Calu3 (cell line): ENCODE measurements around the gene PIP4K2C. TPM values are rescaled to one million over a fixed set of nuclear protein-coding genes. Genes with fewer than 3 reads are reported as not detected.

ENCODE experiments used
- BruUV-seq: library from RNA; stranded (reverse); fragments of 400-500 nt; replicated peaks from 2 replicates; lab custom pipeline; 2021; lab: Mats Ljungman, UMichigan
- CTCF ChIA-PET: fragments of 300-600 bp; sonication (Branson Sonifier 250); formaldehyde crosslinking; loops from one replicate; lab custom pipeline; 2022; ENCODE audit warnings: antibody characterized with exemption; lab: Charles Lee
- DNase-seq: peaks from one replicate; pipeline ENCODE4 v3.0.0; 2022
- H3K27ac Mint-ChIP-seq: one replicate; pipeline ENCODE4 v1.8.0; 2022; ENCODE audit warnings: mixed read lengths; ENCODE audit not compliant: unreplicated experiment
- H3K27me3 Mint-ChIP-seq: one replicate; pipeline ENCODE4 v1.8.0; 2022; ENCODE audit warnings: mixed read lengths; ENCODE audit not compliant: unreplicated experiment
- H3K36me3 Mint-ChIP-seq: one replicate; pipeline ENCODE4 v1.8.0; 2022; ENCODE audit warnings: mild to moderate bottlenecking, moderate library complexity, mixed read lengths; ENCODE audit not compliant: insufficient read depth, unreplicated experiment
- H3K4me1 Mint-ChIP-seq: one replicate; pipeline ENCODE4 v1.8.0; 2022; ENCODE audit warnings: mild to moderate bottlenecking, low read depth, mixed read lengths; ENCODE audit not compliant: unreplicated experiment
- H3K4me3 Mint-ChIP-seq: one replicate; pipeline ENCODE4 v1.8.0; 2022; ENCODE audit warnings: mild to moderate bottlenecking, low read depth, moderate library complexity, mixed read lengths; ENCODE audit not compliant: unreplicated experiment
- H3K9me3 Mint-ChIP-seq: one replicate; pipeline ENCODE4 v1.8.0; 2022; ENCODE audit warnings: low read depth, mixed read lengths; ENCODE audit not compliant: unreplicated experiment
- intact Hi-C: fragments of 100-400 bp; cut with micrococcal nuclease; formaldehyde crosslinking; loops from one replicate; pipeline ENCODE4 v1.10.0; 2022; ENCODE audit not compliant: unreplicated experiment
- total RNA-seq: library from RNA; stranded (reverse); gene quantifications from 2 replicates; pipeline ENCODE4 v1.2.3, GENCODE V29; 2022
- TF ChIP-seq, protein P1 (sequence below): fragments of 200-600 bp; IDR thresholded peaks from one replicate; pipeline ENCODE4 v1.8.0; 2022; ENCODE audit warnings: antibody characterized with exemption; ENCODE audit not compliant: unreplicated experiment

PIP4K2C gene
- total RNA-seq, 1 experiment from 2014 or later: 66.3 TPM

DNA sequence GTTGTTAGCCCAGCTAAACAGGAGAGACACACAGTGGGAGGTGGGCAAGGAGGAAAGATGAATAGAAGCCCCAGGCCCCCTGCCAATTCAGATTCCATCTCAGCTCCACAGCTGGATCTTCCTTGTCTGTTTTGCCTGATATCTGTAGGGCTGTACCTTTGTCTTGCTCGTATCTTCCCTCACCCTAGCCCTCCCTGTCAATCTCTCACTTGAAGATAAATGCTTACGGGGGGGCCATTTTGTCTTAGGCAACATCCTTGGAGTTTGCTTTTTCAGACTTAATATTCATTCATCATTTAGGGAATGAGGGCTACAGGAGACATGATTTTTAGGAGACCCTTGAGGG lies 38.7 kb upstream of the PIP4K2C start:
- no peaks in the 10 kb centered on the region for H3K9me3 Mint-ChIP-seq
- no peak overlapping the region for H3K4me3 Mint-ChIP-seq
- CTCF ChIA-PET: no interaction called here
- no TSS peak for BruUV-seq
- peaks cover 76% of the 10 kb centered on the region for H3K27me3 Mint-ChIP-seq
- no peak for DNase-seq
- H3K4me1 Mint-ChIP-seq: peaks cover 19% of the 10 kb centered on the region
- intact Hi-C loops: no loop called here
- peaks cover 1% of the 10 kb centered on the region for H3K36me3 Mint-ChIP-seq
- TF ChIP-seq, protein P1, sequence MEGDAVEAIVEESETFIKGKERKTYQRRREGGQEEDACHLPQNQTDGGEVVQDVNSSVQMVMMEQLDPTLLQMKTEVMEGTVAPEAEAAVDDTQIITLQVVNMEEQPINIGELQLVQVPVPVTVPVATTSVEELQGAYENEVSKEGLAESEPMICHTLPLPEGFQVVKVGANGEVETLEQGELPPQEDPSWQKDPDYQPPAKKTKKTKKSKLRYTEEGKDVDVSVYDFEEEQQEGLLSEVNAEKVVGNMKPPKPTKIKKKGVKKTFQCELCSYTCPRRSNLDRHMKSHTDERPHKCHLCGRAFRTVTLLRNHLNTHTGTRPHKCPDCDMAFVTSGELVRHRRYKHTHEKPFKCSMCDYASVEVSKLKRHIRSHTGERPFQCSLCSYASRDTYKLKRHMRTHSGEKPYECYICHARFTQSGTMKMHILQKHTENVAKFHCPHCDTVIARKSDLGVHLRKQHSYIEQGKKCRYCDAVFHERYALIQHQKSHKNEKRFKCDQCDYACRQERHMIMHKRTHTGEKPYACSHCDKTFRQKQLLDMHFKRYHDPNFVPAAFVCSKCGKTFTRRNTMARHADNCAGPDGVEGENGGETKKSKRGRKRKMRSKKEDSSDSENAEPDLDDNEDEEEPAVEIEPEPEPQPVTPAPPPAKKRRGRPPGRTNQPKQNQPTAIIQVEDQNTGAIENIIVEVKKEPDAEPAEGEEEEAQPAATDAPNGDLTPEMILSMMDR: no peak
- H3K27ac Mint-ChIP-seq: no peak overlapping the region

DNA sequence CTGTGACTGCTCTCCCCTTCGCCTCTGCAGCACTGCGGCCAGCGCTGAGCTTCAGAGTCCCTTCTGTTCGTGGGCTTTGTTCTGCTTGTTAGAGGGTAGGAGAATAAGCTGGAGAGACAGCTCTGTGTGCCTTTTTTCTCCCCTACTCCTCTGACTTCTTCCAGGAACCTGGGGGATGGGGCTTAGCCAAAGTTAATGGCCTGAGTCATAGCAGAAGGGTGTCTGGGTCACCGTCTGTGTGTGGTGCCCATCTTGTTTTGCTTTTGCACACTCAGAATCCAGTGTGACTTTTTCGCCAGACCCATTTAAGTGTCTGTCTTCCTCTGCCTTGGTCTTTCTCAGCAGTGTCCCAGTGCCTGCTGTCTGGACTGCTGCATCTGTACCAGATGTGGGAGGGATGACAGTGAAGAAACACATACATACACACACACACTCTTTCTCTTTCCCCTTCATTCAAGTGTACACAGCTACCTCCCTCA lies 38.1 kb upstream of the PIP4K2C start:
- H3K27me3 Mint-ChIP-seq: peaks cover 72% of the 10 kb centered on the region
- CTCF ChIA-PET: no interaction called here
- intact Hi-C loops: no loop called here

DNA sequence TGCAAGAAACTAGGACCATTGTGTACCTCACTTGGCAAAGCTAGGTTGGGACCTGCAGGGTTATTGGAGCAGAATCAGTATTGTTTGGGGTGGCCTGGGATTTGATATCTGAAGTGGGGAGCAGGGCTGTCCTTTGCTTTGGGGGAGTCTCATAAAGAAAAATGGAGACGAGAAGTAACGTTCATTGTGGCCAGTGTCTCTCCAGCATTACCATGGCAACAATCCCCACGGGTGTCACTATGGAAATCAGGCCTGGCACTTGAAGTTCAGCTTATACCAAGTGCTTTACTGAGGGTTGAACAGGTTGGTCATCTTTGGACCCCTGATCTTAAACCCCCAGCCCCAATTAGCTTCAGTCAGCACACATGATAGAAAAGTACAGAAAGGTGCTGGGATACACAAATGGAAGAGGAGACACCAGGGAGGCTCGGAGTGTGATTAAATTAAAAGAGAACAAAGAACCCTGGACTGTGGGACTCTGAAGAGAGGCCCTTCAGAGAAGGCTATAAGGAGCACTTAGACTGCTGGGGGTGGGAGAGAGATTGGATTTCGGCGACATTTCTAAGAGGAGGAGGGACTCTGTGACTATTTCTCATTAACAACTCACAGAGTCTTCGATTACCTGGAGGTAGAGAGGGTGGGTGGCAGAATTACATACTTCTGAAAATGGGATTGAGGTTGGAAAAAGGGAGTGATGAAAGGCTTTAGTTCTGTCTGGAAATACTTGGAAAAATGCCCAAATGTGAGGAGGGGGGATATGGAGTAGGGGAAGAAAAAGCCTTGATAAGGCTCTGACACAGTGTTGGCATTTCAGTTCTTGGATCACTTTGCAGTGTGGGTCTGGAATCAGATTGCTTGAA lies 37.4 kb upstream of the PIP4K2C start:
- no TSS peak for BruUV-seq
- Mint-ChIP-seq H3K9me3 (no peaks in the 10 kb centered on the region), H3K27ac (no peak overlapping the region), H3K4me3 (no peak overlapping the region), H3K36me3 (no peaks in the 10 kb centered on the region), H3K4me1 (peaks cover 11% of the 10 kb centered on the region), H3K27me3 (peaks cover 65% of the 10 kb centered on the region)
- intact Hi-C loops: no loop called here
- TF ChIP-seq, protein P1: no peak
- DNase-seq: no peak
- CTCF ChIA-PET: no interaction called here

More for the DNA sequence above, 38.1 kb upstream of the PIP4K2C start:
- Mint-ChIP-seq H3K4me3 (no peak overlapping the region), H3K4me1 (peaks cover 14% of the 10 kb centered on the region), H3K9me3 (no peaks in the 10 kb centered on the region), H3K36me3 (no peaks in the 10 kb centered on the region), H3K27ac (no peak overlapping the region)
- no TSS peak for BruUV-seq
- DNase-seq: no peak
- TF ChIP-seq, protein P1: no peak

DNA sequence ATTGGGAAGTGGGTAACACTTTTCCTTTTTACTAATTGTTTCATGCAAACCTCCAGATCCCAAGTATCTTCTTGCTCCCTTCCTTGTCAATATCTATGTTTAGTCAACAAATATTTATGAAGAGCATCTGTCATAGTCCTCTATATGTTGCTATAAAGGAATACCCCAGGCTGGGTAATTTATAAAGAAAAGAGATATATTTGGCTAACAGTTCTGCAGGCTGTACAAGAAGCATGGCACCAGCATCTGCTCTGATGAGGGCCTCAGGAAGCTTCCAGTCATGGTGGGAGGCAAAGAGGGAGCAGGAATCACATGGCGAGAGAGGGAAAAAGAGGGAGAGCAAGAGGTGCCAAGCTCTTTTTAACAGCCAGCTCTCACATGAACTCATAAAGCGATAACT lies 36.5 kb upstream of the PIP4K2C start:
- CTCF ChIA-PET: no interaction called here
- TF ChIP-seq, protein P1: no peak
- H3K27ac Mint-ChIP-seq: no peak overlapping the region
- H3K4me1 Mint-ChIP-seq: peaks cover 7% of the 10 kb centered on the region
- intact Hi-C loops: no loop called here
- peaks cover 56% of the 10 kb centered on the region for H3K27me3 Mint-ChIP-seq
- no peaks in the 10 kb centered on the region for H3K9me3 Mint-ChIP-seq
- H3K36me3 Mint-ChIP-seq: no peaks in the 10 kb centered on the region
- no TSS peak for BruUV-seq
- no peak overlapping the region for H3K4me3 Mint-ChIP-seq
- no peak for DNase-seq
